ENCODE measurements around the gene MADCAM1.

MADCAM1 gene

DNA sequence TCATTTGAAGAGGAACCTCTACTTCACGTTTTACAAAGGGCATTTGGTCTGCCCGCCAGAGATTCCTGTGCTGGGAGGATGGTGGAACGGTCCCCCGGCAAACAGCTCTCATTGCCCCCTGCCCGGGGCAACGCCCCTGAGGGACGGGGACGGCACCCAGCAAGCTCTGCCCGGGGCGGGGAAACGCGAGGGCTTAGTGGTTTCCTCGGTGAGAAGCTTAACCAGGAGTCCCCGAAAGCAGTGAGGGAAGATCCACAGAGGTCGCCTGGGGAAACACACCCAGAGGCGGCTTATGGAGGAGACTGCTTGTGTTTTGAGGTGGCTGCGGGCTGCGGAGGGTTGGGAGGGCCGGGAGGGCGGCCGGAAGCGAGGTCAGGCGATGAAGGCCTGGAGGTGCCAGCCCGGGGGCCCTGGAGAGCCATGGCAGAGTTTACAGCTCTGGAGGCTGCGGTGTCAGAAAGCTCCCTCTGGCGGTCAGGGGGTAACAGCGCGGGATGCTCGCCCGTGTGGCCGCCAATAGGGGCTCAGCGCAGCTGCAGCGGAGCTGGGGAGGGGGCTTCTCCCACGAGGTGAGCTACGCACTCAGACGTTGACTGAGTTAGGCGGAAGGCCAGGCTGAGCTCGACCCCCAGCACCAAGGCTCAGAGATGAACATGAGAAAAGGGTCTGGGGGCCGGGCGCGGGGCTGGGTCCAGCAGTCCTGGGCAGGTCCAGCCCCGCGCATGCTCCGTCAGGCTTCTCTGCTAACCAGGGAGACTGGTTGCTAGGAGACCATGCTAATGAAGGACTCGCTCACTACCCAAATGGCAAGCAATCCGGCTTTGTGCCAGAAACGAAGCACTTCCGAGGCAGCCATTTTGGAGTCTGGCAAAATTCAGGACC is 10.4 kb downstream of the MADCAM1 start:
- Histone ChIP-seq H3K79me1 (replicated peaks; ENCODE audit: low read length, poor library complexity, severe bottlenecking) (peaks cover 26% of the 10 kb centered on the region), H2BK120ac (ENCODE audit: low read depth, low read length) (peak overlapping the region; percentile 96), H3K36me3 (ENCODE audit: control insufficient read depth in 1 of 2, insufficient read depth in 2 of 2, low read depth in 1 of 2, low read length in 2 of 2) (peaks cover 5 to 12% of the 10 kb centered on the region in 2 experiments), H3K4me1 (ENCODE audit: control insufficient read depth, insufficient read depth, low read depth, low read length) (peaks cover 31% of the 10 kb centered on the region), H3K14ac (ENCODE audit: low read length in 2 of 2) (peak overlapping the region in 1 of 2 experiments; percentile 35), H3K23ac (ENCODE audit: low read length in 2 of 2) (no peak overlapping the region), H2BK12ac (ENCODE audit: low read length in 2 of 2) (peak overlapping the region; percentile 45 to 89), H4K91ac (ENCODE audit: low read length) (peak overlapping the region; percentile 97), H3K4me3 (ENCODE audit: insufficient read depth in 1 of 2, low read depth in 1 of 2, low read length in 2 of 2) (peak overlapping the region; percentile 71 to 86), H3K4ac (ENCODE audit: low read depth in 1 of 2, low read length in 2 of 2) (peak overlapping the region; percentile 94 to 96), H2BK5ac (ENCODE audit: low read depth, low read length, poor library complexity, severe bottlenecking) (peak overlapping the region; percentile 11), H3K18ac (ENCODE audit: low read depth in 1 of 2, low read length in 2 of 2) (peak overlapping the region; percentile 91 to 92), H3K9me3 (ENCODE audit: control insufficient read depth, low read length) (no peaks in the 10 kb centered on the region), H3K27me3 (ENCODE audit: control insufficient read depth in 1 of 2, insufficient read depth in 1 of 2, low read length in 2 of 2) (no peaks in the 10 kb centered on the region), H4K8ac (ENCODE audit: low read length) (peak overlapping the region; percentile 99), H2AK5ac (ENCODE audit: low read length, severe bottlenecking) (no peak overlapping the region), H2AFZ (ENCODE audit: low read depth, low read length) (peak overlapping the region; percentile 79), H3K9ac (ENCODE audit: low read length) (peak overlapping the region; percentile 98), H2BK15ac (ENCODE audit: low read depth, poor library complexity, severe bottlenecking) (no peak overlapping the region), H3K4me2 (ENCODE audit: low read length, poor library complexity, severe bottlenecking) (peak overlapping the region; percentile 89), H3K27ac (ENCODE audit: low read length, poor library complexity, severe bottlenecking) (peak overlapping the region; percentile 81)
- WGBS: 14% methylated on average over 48 of the region's 48 CpGs
- DNase-seq: peak; percentile 91

DNA sequence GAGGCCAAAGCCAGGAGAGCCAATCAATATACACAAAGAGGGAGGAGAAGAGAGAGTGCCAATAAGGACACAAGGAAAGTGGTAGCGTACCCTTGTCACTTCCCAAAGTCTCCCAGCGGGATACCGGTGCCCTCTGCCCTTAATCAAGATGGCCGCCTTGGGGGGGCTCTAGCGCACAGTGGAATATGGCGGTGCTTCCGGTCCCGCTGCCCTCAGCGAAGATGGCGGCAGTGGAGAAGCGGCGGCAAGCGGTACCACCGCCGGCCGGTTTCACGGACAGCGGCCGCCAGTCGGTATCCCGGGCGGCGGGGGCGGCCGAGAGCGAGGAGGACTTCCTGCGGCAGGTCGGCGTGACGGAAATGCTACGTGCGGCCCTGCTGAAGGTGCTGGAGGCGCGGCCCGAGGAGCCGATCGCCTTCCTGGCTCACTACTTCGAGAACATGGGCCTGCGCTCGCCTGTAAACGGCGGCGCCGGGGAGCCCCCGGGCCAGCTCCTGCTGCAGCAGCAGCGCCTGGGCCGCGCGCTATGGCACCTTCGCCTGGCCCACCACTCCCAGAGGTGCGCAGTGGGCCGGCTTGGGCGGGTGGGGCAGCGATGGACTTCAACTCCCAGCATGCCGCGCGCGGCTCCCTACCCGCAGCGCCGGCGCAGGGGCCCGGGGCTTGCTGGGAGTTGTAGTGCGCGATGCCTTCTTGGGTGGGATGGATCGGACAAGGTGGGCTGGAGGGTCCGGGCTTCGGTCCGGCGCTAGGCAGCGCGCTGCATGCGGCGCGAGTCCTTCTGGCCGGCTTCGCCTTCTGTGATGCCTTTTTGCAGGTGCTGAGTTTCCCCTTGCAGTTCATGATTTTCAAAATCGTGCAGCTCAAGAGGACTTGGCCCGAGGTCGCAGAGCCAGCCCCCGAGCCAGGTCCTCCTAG is 11.3 kb downstream of the MADCAM1 start, which contains the start of gene TPGS1:
TPGS1 (plus strand) TSS at position 212 of the 918 bp plus-strand sequence; CDS start at position 222, 10 bp downstream.
- Histone ChIP-seq H3K4me1 (ENCODE audit: control insufficient read depth, insufficient read depth, low read depth, low read length) (peaks cover 31% of the 10 kb centered on the region), H2BK15ac (ENCODE audit: low read depth, poor library complexity, severe bottlenecking) (peak within 1 kb of the TSS; percentile 96), H3K4me2 (ENCODE audit: low read length, poor library complexity, severe bottlenecking) (peak within 1 kb of the TSS; percentile 93), H2BK12ac (ENCODE audit: low read length in 2 of 2) (peak within 1 kb of the TSS; percentile 83 to 89), H3K18ac (ENCODE audit: low read depth in 1 of 2, low read length in 2 of 2) (peak within 1 kb of the TSS; percentile 91 to 97), H3K36me3 (ENCODE audit: control insufficient read depth in 1 of 2, insufficient read depth in 2 of 2, low read depth in 1 of 2, low read length in 2 of 2) (peaks cover 5 to 16% of the 10 kb centered on the region in 2 experiments), H3K9me3 (ENCODE audit: control insufficient read depth, low read length) (no peaks in the 10 kb centered on the region), H4K8ac (ENCODE audit: low read length) (peak within 1 kb of the TSS; percentile 99), H3K23ac (ENCODE audit: low read length in 2 of 2) (peak within 1 kb of the TSS in 1 of 2 experiments; percentile 70), H2BK5ac (ENCODE audit: low read depth, low read length, poor library complexity, severe bottlenecking) (peak within 1 kb of the TSS; percentile 60), H2BK120ac (ENCODE audit: low read depth, low read length) (peak within 1 kb of the TSS; percentile 96), H3K4me3 (ENCODE audit: insufficient read depth in 1 of 2, low read depth in 1 of 2, low read length in 2 of 2) (peak within 1 kb of the TSS; percentile 86 to 96), H3K4ac (ENCODE audit: low read depth in 1 of 2, low read length in 2 of 2) (peak within 1 kb of the TSS; percentile 96 to 99), H3K27ac (ENCODE audit: low read length, poor library complexity, severe bottlenecking) (peak within 1 kb of the TSS; percentile 81), H4K91ac (ENCODE audit: low read length) (peak within 1 kb of the TSS; percentile 97), H3K27me3 (ENCODE audit: control insufficient read depth in 1 of 2, insufficient read depth in 1 of 2, low read length in 2 of 2) (no peaks in the 10 kb centered on the region), H2AK5ac (ENCODE audit: low read length, severe bottlenecking) (peak within 1 kb of the TSS; percentile 9), H3K14ac (ENCODE audit: low read length in 2 of 2) (peak within 1 kb of the TSS in 1 of 2 experiments; percentile 99), H3K79me1 (replicated peaks; ENCODE audit: low read length, poor library complexity, severe bottlenecking) (peaks cover 26% of the 10 kb centered on the region), H2AFZ (ENCODE audit: low read depth, low read length) (peak within 1 kb of the TSS; percentile 97), H3K9ac (ENCODE audit: low read length) (peak within 1 kb of the TSS; percentile 98)
- WGBS: 2% methylated on average over 72 of the region's 81 CpGs
- DNase-seq: peak; percentile 100

DNA sequence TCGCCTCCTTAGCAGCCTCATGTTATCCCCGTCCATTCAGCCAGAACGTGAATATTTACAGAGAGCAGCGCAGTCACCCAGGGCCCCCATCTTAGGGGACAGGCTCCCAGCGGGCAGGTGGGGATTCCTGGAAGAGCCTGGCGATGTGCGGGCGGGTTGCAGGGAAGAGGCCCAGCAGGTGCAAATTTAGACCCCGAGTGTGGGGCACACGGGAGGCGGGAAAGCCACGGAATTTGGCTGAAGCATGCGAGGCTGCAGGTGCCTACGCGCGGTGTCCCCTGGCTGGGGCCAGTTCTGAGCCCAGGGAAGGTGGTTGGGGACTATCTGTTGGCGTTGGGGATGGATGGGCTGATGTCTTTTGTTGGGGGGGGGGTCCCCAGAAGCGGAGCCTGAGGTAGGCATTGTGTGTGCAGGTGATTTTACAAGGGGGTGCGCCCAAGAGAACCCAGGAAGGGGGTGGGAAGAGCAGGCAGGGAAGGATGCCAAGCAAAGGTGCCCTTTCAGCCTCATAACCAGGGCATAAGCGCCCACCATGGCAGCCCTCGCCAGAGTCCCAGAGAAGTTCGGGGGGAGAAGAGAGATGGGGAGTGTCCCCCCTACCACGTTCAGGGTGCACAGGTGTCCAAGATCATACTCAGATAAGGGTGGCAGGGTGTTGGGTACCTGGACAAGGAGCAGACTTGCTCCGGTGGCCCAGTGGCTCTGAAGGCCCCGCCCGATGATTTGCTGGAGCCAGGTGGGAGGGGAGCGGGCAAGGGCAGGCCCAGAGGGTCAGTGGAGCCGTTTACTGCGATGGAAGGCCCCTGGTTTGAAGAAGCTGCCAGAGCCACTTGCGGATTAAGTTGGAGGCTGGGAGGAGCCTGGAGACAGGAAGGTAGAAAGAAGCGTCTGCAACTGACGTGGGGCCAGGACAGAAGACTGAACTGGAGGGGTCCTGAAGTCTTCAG is 12.2 kb downstream of the MADCAM1 start:
- Histone ChIP-seq H2AK5ac (ENCODE audit: low read length, severe bottlenecking) (peak overlapping the region; percentile 9), H3K36me3 (ENCODE audit: control insufficient read depth in 1 of 2, insufficient read depth in 2 of 2, low read depth in 1 of 2, low read length in 2 of 2) (peaks cover 5 to 23% of the 10 kb centered on the region in 2 experiments), H3K4ac (ENCODE audit: low read depth in 1 of 2, low read length in 2 of 2) (peak overlapping the region in 1 of 2 experiments; percentile 3), H3K9ac (ENCODE audit: low read length) (peak overlapping the region; percentile 98), H2BK5ac (ENCODE audit: low read depth, low read length, poor library complexity, severe bottlenecking) (no peak overlapping the region), H3K79me1 (replicated peaks; ENCODE audit: low read length, poor library complexity, severe bottlenecking) (peaks cover 26% of the 10 kb centered on the region), H3K14ac (ENCODE audit: low read length in 2 of 2) (peak overlapping the region in 1 of 2 experiments; percentile 49), H3K4me1 (ENCODE audit: control insufficient read depth, insufficient read depth, low read depth, low read length) (peaks cover 34% of the 10 kb centered on the region), H2BK120ac (ENCODE audit: low read depth, low read length) (no peak overlapping the region), H3K23ac (ENCODE audit: low read length in 2 of 2) (no peak overlapping the region), H4K8ac (ENCODE audit: low read length) (peak overlapping the region; percentile 53), H4K91ac (ENCODE audit: low read length) (no peak overlapping the region), H3K4me2 (ENCODE audit: low read length, poor library complexity, severe bottlenecking) (peak overlapping the region; percentile 93), H3K27ac (ENCODE audit: low read length, poor library complexity, severe bottlenecking) (no peak overlapping the region), H2AFZ (ENCODE audit: low read depth, low read length) (no peak overlapping the region), H2BK12ac (ENCODE audit: low read length in 2 of 2) (no peak overlapping the region), H3K18ac (ENCODE audit: low read depth in 1 of 2, low read length in 2 of 2) (no peak overlapping the region), H3K27me3 (ENCODE audit: control insufficient read depth in 1 of 2, insufficient read depth in 1 of 2, low read length in 2 of 2) (no peaks in the 10 kb centered on the region), H3K4me3 (ENCODE audit: insufficient read depth in 1 of 2, low read depth in 1 of 2, low read length in 2 of 2) (peak overlapping the region; percentile 86 to 96), H2BK15ac (ENCODE audit: low read depth, poor library complexity, severe bottlenecking) (no peak overlapping the region), H3K9me3 (ENCODE audit: control insufficient read depth, low read length) (no peaks in the 10 kb centered on the region)
- no peak for DNase-seq
- WGBS: 70% methylated on average over 32 of the region's 32 CpGs
